Fibroblast of lung (primary cell): Measurements from ENCODE around the gene LRRC3C.

Source experiments
- EZH2 ChIP-seq: IDR thresholded peaks from 2 replicates; pipeline ENCODE4 v1.5.1; 2012; ENCODE audit warnings: low read length, control low read depth, mild to moderate bottlenecking; ENCODE audit errors: missing control alignments
- TF ChIP-seq, protein P1 (sequence below), 2 donors: IDR thresholded peaks in 1 of 2; conservative IDR thresholded peaks in 1 of 2; 1 replicate in 1 of 2; 2 replicates in 1 of 2; pipeline ENCODE4 v1.5.1; 2011 to 2012; ENCODE audit warnings: low read length in 2 of 2, control low read depth in 1 of 2, inconsistent platforms in 1 of 2, low read depth in 1 of 2, mild to moderate bottlenecking in 1 of 2

GRCh38 chr17:39935909-39936308, 8.4 kb downstream of the LRRC3C start:
- TF ChIP-seq, protein P1, sequence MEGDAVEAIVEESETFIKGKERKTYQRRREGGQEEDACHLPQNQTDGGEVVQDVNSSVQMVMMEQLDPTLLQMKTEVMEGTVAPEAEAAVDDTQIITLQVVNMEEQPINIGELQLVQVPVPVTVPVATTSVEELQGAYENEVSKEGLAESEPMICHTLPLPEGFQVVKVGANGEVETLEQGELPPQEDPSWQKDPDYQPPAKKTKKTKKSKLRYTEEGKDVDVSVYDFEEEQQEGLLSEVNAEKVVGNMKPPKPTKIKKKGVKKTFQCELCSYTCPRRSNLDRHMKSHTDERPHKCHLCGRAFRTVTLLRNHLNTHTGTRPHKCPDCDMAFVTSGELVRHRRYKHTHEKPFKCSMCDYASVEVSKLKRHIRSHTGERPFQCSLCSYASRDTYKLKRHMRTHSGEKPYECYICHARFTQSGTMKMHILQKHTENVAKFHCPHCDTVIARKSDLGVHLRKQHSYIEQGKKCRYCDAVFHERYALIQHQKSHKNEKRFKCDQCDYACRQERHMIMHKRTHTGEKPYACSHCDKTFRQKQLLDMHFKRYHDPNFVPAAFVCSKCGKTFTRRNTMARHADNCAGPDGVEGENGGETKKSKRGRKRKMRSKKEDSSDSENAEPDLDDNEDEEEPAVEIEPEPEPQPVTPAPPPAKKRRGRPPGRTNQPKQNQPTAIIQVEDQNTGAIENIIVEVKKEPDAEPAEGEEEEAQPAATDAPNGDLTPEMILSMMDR (conservative IDR thresholded peaks at IDR 0.05 in 1 of 2, IDR thresholded peaks at IDR 0.05 in 1 of 2; ENCODE audit: low read depth in 1 of 2, low read length in 2 of 2) = no peak
- no peak for TF ChIP-seq EZH2
